Psoas muscle (tissue), 8 donors: ENCODE results near the gene SEC16A. TPM values are rescaled to one million over a fixed set of nuclear protein-coding genes. Genes with fewer than 3 reads are reported as not detected.

Experiments
- ATAC-seq, 4 donors: fragments of 200-7000 bp; cut with Tn5 transposase; one replicate each; pipeline ENCODE4 v1.9.1; 2020; ENCODE audit warnings: moderate library complexity in 3 of 4, mild to moderate bottlenecking in 2 of 4
- DNase-seq, 2 donors: peaks; one replicate each; pipeline ENCODE4 v3.0.0-alpha.2; 2020
- H3K27ac ChIP-seq: fragments of 200-600 bp; one replicate; pipeline ENCODE4 v1.8.0; 2022
- H3K27me3 ChIP-seq, 3 donors: fragments of 200-600 bp in 1 of 3; one replicate each; pipeline versions ENCODE4 v1.6.1 to v1.8.0; 2013 to 2022; ENCODE audit warnings: low read length in 2 of 3, mild to moderate bottlenecking in 2 of 3, moderate library complexity in 1 of 3; ENCODE audit not compliant: insufficient read depth in 3 of 3
- H3K36me3 ChIP-seq, 2 donors: fragments of 200-600 bp in 1 of 2; one replicate each; pipeline versions ENCODE4 v1.6.1 to v1.8.0; 2013 to 2022; ENCODE audit warnings: low read depth in 1 of 2, mild to moderate bottlenecking in 1 of 2, moderate library complexity in 1 of 2; ENCODE audit not compliant: insufficient read depth in 1 of 2
- H3K4me1 ChIP-seq: fragments of 200-600 bp; one replicate; pipeline ENCODE4 v1.8.0; 2022
- H3K4me3 ChIP-seq: fragments of 200-600 bp; one replicate; pipeline ENCODE4 v1.8.0; 2022; ENCODE audit warnings: mild to moderate bottlenecking
- H3K9me3 ChIP-seq: fragments of 200-600 bp; one replicate; pipeline ENCODE4 v1.8.0; 2022
- CTCF ChIP-seq: fragments of 200-600 bp; IDR thresholded peaks from one replicate; pipeline ENCODE4 v1.8.0; 2022; ENCODE audit warnings: antibody characterized with exemption
- WGBS, 3 donors: extraction: QIAGEN DNeasy Blood & Tissue Kit; methylation state at CpG; one replicate each; pipeline versions ENCODE4 v1.1.6 to v1.1.7; 2013; 5-methylcytosine and 5-hydroxymethylcytosine counted together
- intact Hi-C, 2 donors: fragments of 100-400 bp; cut with DNase I; formaldehyde crosslinking; loops; one replicate each; pipeline versions ENCODE4 v1.11.0 to v1.14.2; 2022
- polyA plus RNA-seq, 3 donors: library from polyadenylated mRNA; stranded (reverse); fragments of 200-250 nt; gene quantifications; one replicate each; pipeline ENCODE4 v1.2.3, GENCODE V29; 2013
- total RNA-seq, 4 donors: library from RNA; stranded (reverse); fragmentation: NEBNext Ultra II Directional in 2 of 4; extraction: Animal tissue kit (Norgen Biotek cat#: 25700) in 2 of 4; gene quantifications; one replicate each; pipeline versions ENCODE4 v1.2.1 to v1.2.4, GENCODE V29; 2021 to 2023
- donor health status: healthy with polysubstance abuse.
- donor health status: DM: no; HTN: no; CAD: no; lungs with moderate emphysema.
- donor health status: Bipolar disorder and iron deficiency.
- donor health status: healthy.
- donor health status: DM: yes; HTN: yes; CAD: no.
- donor health status: DM: no; HTN: no; CAD: no.
- donor health status: DM: no; HTN: no; CAD: no.
- donor health status: DM: yes; HTN: yes; CAD: no.

SEC16A gene
- total and polyA plus RNA-seq, 7 donors: 22.3 to 40.0 (median 31.5) TPM

- ATAC-seq: no peak
- H3K27ac ChIP-seq: no peak overlapping the region
- no peak overlapping the region for H3K4me3 ChIP-seq
- TF ChIP-seq CTCF: no peak
- intact Hi-C loops: loop anchor here in 1 of 2 donors (5.0 kb wide), 1 partner anchor 35 kb away; no protein-coding TSS in a partner anchor
- H3K9me3 ChIP-seq: no peaks in the 10 kb centered on the region
- H3K36me3 ChIP-seq: peaks cover 0 to 69% of the 10 kb centered on the region in 2 donors
- 91 to 92% (median 91%) methylated on average over 53 to 56 of the region's 56 CpGs for WGBS, 3 donors
- H3K4me1 ChIP-seq: no peaks in the 10 kb centered on the region
- DNase-seq: no peak
- no peaks in the 10 kb centered on the region for H3K27me3 ChIP-seq
Measured at GRCh38 chr9:136496801-136497620, 14.2 kb upstream of the SEC16A start.

- ATAC-seq: no peak
- DNase-seq: no peak
- Histone ChIP-seq H3K9me3 (no peaks in the 10 kb centered on the region), H3K27ac (no peak overlapping the region), H3K4me1 (no peaks in the 10 kb centered on the region), H3K4me3 (no peak overlapping the region), H3K27me3 (no peaks in the 10 kb centered on the region), H3K36me3 (peaks cover 0 to 60% of the 10 kb centered on the region in 2 donors)
- 76 to 83% (median 83%) methylated on average over 18 of the region's 18 CpGs for WGBS, 3 donors
- intact Hi-C loops: loop anchor here in 1 of 2 donors (5.0 kb wide), 1 partner anchor 36 kb away; no protein-coding TSS in a partner anchor
- no peak for TF ChIP-seq CTCF
Measured at GRCh38 chr9:136496181-136496580, 13.3 kb upstream of the SEC16A start.

- Histone ChIP-seq H3K27me3 (no peaks in the 10 kb centered on the region), H3K27ac (no peak overlapping the region), H3K36me3 (peaks cover 0 to 52% of the 10 kb centered on the region in 2 donors), H3K4me1 (no peaks in the 10 kb centered on the region), H3K4me3 (no peak overlapping the region), H3K9me3 (no peaks in the 10 kb centered on the region)
- intact Hi-C loops: loop anchor here in 1 of 2 donors (5.0 kb wide), 1 partner anchor 37 kb away; no protein-coding TSS in a partner anchor
- DNase-seq (no peak), ATAC-seq (no peak)
- 89 to 91% (median 89%) methylated on average over 17 of the region's 17 CpGs for WGBS, 3 donors
- TF ChIP-seq CTCF: no peak
Measured at GRCh38 chr9:136495238-136495800, 12.5 kb upstream of the SEC16A start.

GRCh38 chr9:136494531-136495215, 11.8 kb upstream of the SEC16A start:
- Histone ChIP-seq H3K4me3 (no peak overlapping the region), H3K9me3 (no peaks in the 10 kb centered on the region), H3K27ac (no peak overlapping the region), H3K4me1 (no peaks in the 10 kb centered on the region), H3K27me3 (no peaks in the 10 kb centered on the region), H3K36me3 (peaks cover 0 to 45% of the 10 kb centered on the region in 2 donors)
- intact Hi-C loops: loop anchor here in 1 of 2 donors (5.0 kb wide), 1 partner anchor 38 kb away; no protein-coding TSS in a partner anchor
- WGBS, 3 donors: 69 to 82% (median 76%) methylated on average over 29 of the region's 29 CpGs
- TF ChIP-seq CTCF: no peak
- no peak for ATAC-seq
- DNase-seq: no peak
